ELF-1 (cell line): ENCODE data around the gene SEC11C.
"Not testable (repeated sequence)": the region's sequence is repeated elsewhere in the genome, so short reads cannot be mapped to it uniquely, and the experiment has no call there.

Source experiments
- DNase-seq: peaks from one replicate; pipeline ENCODE4 v3.0.0-alpha.2; 2016; ENCODE audit warnings: low read depth, low spot score

SEC11C gene

GRCh38 chr18:59139615-59140301 lies at the start of gene SEC11C:
Gene SEC11C (plus strand): TSS chr18:59139884. CDS start chr18:59139949, 65 bp downstream.
- DNase-seq: peak; percentile 98

GRCh38 chr18:59090966-59091603 lies 48.6 kb upstream of the SEC11C start:
- peak; percentile 52 for DNase-seq

GRCh38 chr18:59093668-59094067 lies 46.0 kb upstream of the SEC11C start:
- DNase-seq: no peak

GRCh38 chr18:59094569-59094968 lies 45.1 kb upstream of the SEC11C start:
- DNase-seq: no peak

GRCh38 chr18:59096098-59096789 lies 43.4 kb upstream of the SEC11C start:
- DNase-seq: peak; percentile 80

GRCh38 chr18:59101830-59102414 lies 37.8 kb upstream of the SEC11C start:
- no peak for DNase-seq

- DNase-seq: no peak
These were observed 30.3 kb upstream of the SEC11C start for GRCh38 chr18:59109375-59109774.

- DNase-seq: no peak
These were observed 25.5 kb upstream of the SEC11C start for GRCh38 chr18:59114160-59114559.

- DNase-seq: no peak
These were observed 15.9 kb upstream of the SEC11C start for GRCh38 chr18:59123588-59124369.

GRCh38 chr18:59124370-59124704 lies 15.3 kb upstream of the SEC11C start:
- no peak for DNase-seq

- DNase-seq: peak; percentile 4
These were observed 12.6 kb upstream of the SEC11C start for GRCh38 chr18:59127047-59127446.

- DNase-seq: no peak
These were observed 9.6 kb upstream of the SEC11C start for GRCh38 chr18:59129951-59130703.

GRCh38 chr18:59132810-59133465 lies 6.7 kb upstream of the SEC11C start:
- no peak for DNase-seq

- DNase-seq: no peak
These were observed 431 bp upstream of the SEC11C start for GRCh38 chr18:59139291-59139614.

GRCh38 chr18:59140302-59140885 lies 710 bp downstream of the SEC11C start:
- peak; percentile 61 for DNase-seq

- DNase-seq: no peak
These were observed 1.8 kb downstream of the SEC11C start for GRCh38 chr18:59141294-59142068.

- no peak for DNase-seq
These were observed 2.6 kb downstream of the SEC11C start for GRCh38 chr18:59142274-59142673.

- not testable (repeated sequence) for DNase-seq
These were observed 3.2 kb downstream of the SEC11C start for GRCh38 chr18:59142800-59143416.

GRCh38 chr18:59143441-59143840 lies 3.8 kb downstream of the SEC11C start:
- no peak for DNase-seq
